Endothelial cell of hepatic sinusoid (primary cell): ENCODE measurements around the gene BCAR1.

ENCODE experiments used
- in situ Hi-C: cut with HindIII; loops from 2 replicates; pipeline ENCODE4 v1.10.0; 2017; ENCODE audit warnings: low sequenced_read_pairs

BCAR1 gene

GRCh38 chr16:75241955-75242354 lies 9.5 kb downstream of the BCAR1 start:
- in situ Hi-C loops = loop anchor here (25.0 kb wide), 1 partner anchor 145 kb away; no protein-coding TSS in a partner anchor

- in situ Hi-C loops = loop anchor here (25.0 kb wide), 1 partner anchor 146 kb away; no protein-coding TSS in a partner anchor
These were observed 10.0 kb downstream of the BCAR1 start for GRCh38 chr16:75241412-75241811.

- in situ Hi-C loops = loop anchor here (25.0 kb wide), 1 partner anchor 147 kb away; no protein-coding TSS in a partner anchor
These were observed 10.8 kb downstream of the BCAR1 start for GRCh38 chr16:75240633-75241032.

GRCh38 chr16:75239542-75240122 lies 11.8 kb downstream of the BCAR1 start:
- in situ Hi-C loops = loop anchor here (5.0 to 25.0 kb wide), 3 partner anchors 42 to 148 kb away; no protein-coding TSS in a partner anchor

GRCh38 chr16:75238853-75239541 lies 12.4 kb downstream of the BCAR1 start:
- in situ Hi-C loops = loop anchor here (5.0 to 25.0 kb wide), 3 partner anchors 42 to 148 kb away; no protein-coding TSS in a partner anchor

GRCh38 chr16:75238132-75238852 lies 13.1 kb downstream of the BCAR1 start:
- in situ Hi-C loops = loop anchor here (5.0 to 25.0 kb wide), 3 partner anchors 41 to 149 kb away; no protein-coding TSS in a partner anchor

GRCh38 chr16:75237398-75238131 lies 13.9 kb downstream of the BCAR1 start:
- in situ Hi-C loops = loop anchor here (5.0 to 25.0 kb wide), 3 partner anchors 40 to 150 kb away; no protein-coding TSS in a partner anchor

GRCh38 chr16:75236736-75237397 lies 14.6 kb downstream of the BCAR1 start:
- in situ Hi-C loops = loop anchor here (5.0 to 25.0 kb wide), 3 partner anchors 40 to 150 kb away; no protein-coding TSS in a partner anchor

GRCh38 chr16:75236232-75236631 lies 15.2 kb downstream of the BCAR1 start:
- in situ Hi-C loops = loop anchor here (5.0 to 25.0 kb wide), 3 partner anchors 39 to 151 kb away; no protein-coding TSS in a partner anchor

GRCh38 chr16:75235721-75236193 lies 15.7 kb downstream of the BCAR1 start:
- in situ Hi-C loops = loop anchor here (5.0 to 25.0 kb wide), 3 partner anchors 38 to 152 kb away; no protein-coding TSS in a partner anchor

- in situ Hi-C loops = loop anchor here (5.0 to 25.0 kb wide), 3 partner anchors 38 to 152 kb away; no protein-coding TSS in a partner anchor
These were observed 16.3 kb downstream of the BCAR1 start for GRCh38 chr16:75234856-75235696.

- in situ Hi-C loops = loop anchor here (25.0 kb wide), 1 partner anchor 154 kb away; no protein-coding TSS in a partner anchor
These were observed 17.8 kb downstream of the BCAR1 start for GRCh38 chr16:75233611-75233938.

GRCh38 chr16:75231570-75231969 lies 19.9 kb downstream of the BCAR1 start:
- in situ Hi-C loops = loop anchor here (25.0 kb wide), 1 partner anchor 156 kb away; no protein-coding TSS in a partner anchor

- in situ Hi-C loops = loop anchor here (25.0 kb wide), 1 partner anchor 157 kb away; no protein-coding TSS in a partner anchor
These were observed 20.8 kb downstream of the BCAR1 start for GRCh38 chr16:75230471-75231110.

- in situ Hi-C loops = loop anchor here (25.0 kb wide), 1 partner anchor 158 kb away; no protein-coding TSS in a partner anchor
These were observed 22.0 kb downstream of the BCAR1 start for GRCh38 chr16:75229172-75230031.

- in situ Hi-C loops = loop anchor here (25.0 kb wide), 1 partner anchor 159 kb away; no protein-coding TSS in a partner anchor
These were observed 23.1 kb downstream of the BCAR1 start for GRCh38 chr16:75228143-75228976.
